GM18873 (cell line): ENCODE measurements around the gene SERPINI1.
A peak's percentile ranks its signal among the peaks of the same experiment; 100 is the strongest.

Experiments
- ATAC-seq: cut with Tn5 transposase; IDR thresholded peaks from one replicate; pipeline ENCODE4 v1.9.1; 2021; ENCODE audit warnings: mild to moderate bottlenecking, moderate library complexity, moderate number of reproducible peaks; ENCODE audit not compliant: unreplicated experiment, low FRiP score

The SERPINI1 gene

GRCh38 chr3:167733961-167734497 lies 1.5 kb upstream of the SERPINI1 start:
- ATAC-seq, result no peak

- peak; percentile 93 for ATAC-seq
Measured at GRCh38 chr3:167734498-167735232, 856 bp upstream of the SERPINI1 start, which contains the start of gene PDCD10. TSS of gene PDCD10 (minus strand) at chr3:167734892. CDS start at chr3:167720157, 14,735 bp downstream.

GRCh38 chr3:167736264-167736787 lies 805 bp downstream of the SERPINI1 start:
- no peak for ATAC-seq

GRCh38 chr3:167736997-167737396 lies 1.5 kb downstream of the SERPINI1 start:
- no peak for ATAC-seq

GRCh38 chr3:167738037-167738436 lies 2.5 kb downstream of the SERPINI1 start:
- ATAC-seq, result no peak

- no peak for ATAC-seq
Measured at GRCh38 chr3:167739190-167739810, 3.8 kb downstream of the SERPINI1 start.

GRCh38 chr3:167740961-167741587 lies 5.6 kb downstream of the SERPINI1 start:
- peak; percentile 90 for ATAC-seq

- ATAC-seq, result no peak
Measured at GRCh38 chr3:167742338-167742737, 6.8 kb downstream of the SERPINI1 start.

GRCh38 chr3:167743799-167744198 lies 8.3 kb downstream of the SERPINI1 start:
- no peak for ATAC-seq

- no peak for ATAC-seq
Measured at GRCh38 chr3:167749209-167749608, 13.7 kb downstream of the SERPINI1 start.

- no peak for ATAC-seq
Measured at GRCh38 chr3:167749728-167750127, 14.2 kb downstream of the SERPINI1 start.

GRCh38 chr3:167750272-167750971 lies 14.9 kb downstream of the SERPINI1 start:
- ATAC-seq, result peak; percentile 99

- ATAC-seq, result no peak
Measured at GRCh38 chr3:167754049-167754448, 18.5 kb downstream of the SERPINI1 start.

GRCh38 chr3:167761302-167761701 lies 25.8 kb downstream of the SERPINI1 start:
- no peak for ATAC-seq

GRCh38 chr3:167762296-167762695 lies 26.8 kb downstream of the SERPINI1 start:
- ATAC-seq, result no peak

- ATAC-seq, result no peak
Measured at GRCh38 chr3:167772992-167773391, 37.5 kb downstream of the SERPINI1 start.

- peak; percentile 83 for ATAC-seq
Measured at GRCh38 chr3:167773584-167773983, 38.1 kb downstream of the SERPINI1 start.

- no peak for ATAC-seq
Measured at GRCh38 chr3:167776066-167776685, 40.7 kb downstream of the SERPINI1 start.

GRCh38 chr3:167777356-167777755 lies 41.8 kb downstream of the SERPINI1 start:
- ATAC-seq, result no peak
